ENCODE results near the gene GYS2.

DNA sequence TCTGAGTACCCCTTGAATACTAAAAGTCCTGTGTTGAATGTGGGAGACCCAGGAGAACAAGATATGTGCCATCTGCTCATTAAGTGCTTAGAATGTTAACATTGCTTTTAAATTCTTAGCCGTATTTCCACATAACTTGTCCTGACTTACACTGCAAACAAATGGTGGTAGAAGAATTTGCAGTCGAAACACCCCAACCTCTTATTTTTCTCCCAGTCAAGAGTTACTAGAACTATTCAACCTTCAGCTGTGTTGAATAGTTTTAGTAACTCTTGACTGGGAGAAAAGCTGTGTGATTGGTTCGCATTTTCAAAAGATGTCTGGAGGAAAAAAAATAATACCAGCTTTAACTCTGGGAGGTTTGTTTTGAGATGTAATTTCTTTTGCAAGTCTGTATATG, 86.2 kb downstream of the GYS2 start:
- TF ChIP-seq, protein P1, sequence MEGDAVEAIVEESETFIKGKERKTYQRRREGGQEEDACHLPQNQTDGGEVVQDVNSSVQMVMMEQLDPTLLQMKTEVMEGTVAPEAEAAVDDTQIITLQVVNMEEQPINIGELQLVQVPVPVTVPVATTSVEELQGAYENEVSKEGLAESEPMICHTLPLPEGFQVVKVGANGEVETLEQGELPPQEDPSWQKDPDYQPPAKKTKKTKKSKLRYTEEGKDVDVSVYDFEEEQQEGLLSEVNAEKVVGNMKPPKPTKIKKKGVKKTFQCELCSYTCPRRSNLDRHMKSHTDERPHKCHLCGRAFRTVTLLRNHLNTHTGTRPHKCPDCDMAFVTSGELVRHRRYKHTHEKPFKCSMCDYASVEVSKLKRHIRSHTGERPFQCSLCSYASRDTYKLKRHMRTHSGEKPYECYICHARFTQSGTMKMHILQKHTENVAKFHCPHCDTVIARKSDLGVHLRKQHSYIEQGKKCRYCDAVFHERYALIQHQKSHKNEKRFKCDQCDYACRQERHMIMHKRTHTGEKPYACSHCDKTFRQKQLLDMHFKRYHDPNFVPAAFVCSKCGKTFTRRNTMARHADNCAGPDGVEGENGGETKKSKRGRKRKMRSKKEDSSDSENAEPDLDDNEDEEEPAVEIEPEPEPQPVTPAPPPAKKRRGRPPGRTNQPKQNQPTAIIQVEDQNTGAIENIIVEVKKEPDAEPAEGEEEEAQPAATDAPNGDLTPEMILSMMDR (IDR thresholded peaks at IDR 0.05) = no peak
- TF ChIP-seq EP300 (IDR thresholded peaks at IDR 0.05) (no peak), POLR2A (IDR thresholded peaks at IDR 0.05) (no peak)
